OCI-LY3 (cell line): ENCODE results near the gene MMEL1.

Experiments
- H2AFZ ChIP-seq: fragments of 200-600, 300-600 bp; shearing (Covaris generic); 2 replicates; pipeline ENCODE4 v1.6.0; 2014; ENCODE audit warnings: antibody characterized with exemption, low read depth, low read length
- H3K27ac ChIP-seq: fragments of 200-600, 300-600 bp; sonication (generic); 2 replicates; pipeline ENCODE4 v1.5.1; 2014; ENCODE audit warnings: mild to moderate bottlenecking, low read length, moderate library complexity, mixed read lengths
- H3K27me3 ChIP-seq: fragments of 200-600, 300-600 bp; sonication (generic); 2 replicates; pipeline ENCODE4 v1.6.1; 2014; ENCODE audit warnings: low read depth, low read length, mixed read lengths
- H3K36me3 ChIP-seq: fragments of 200-600, 300-600 bp; sonication (generic); replicated peaks from 2 replicates; pipeline ENCODE3; 2014; ENCODE audit warnings: low read depth, low read length, mixed read lengths
- H3K4me1 ChIP-seq: fragments of 300-600, 200-600 bp; sonication (generic); 2 replicates; pipeline ENCODE4 v1.6.1; 2014; ENCODE audit warnings: low read length, mixed read lengths
- H3K4me2 ChIP-seq: fragments of 200-600, 300-600 bp; sonication (generic); 2 replicates; pipeline ENCODE4 v1.6.1; 2014; ENCODE audit warnings: low read length, mixed read lengths
- H3K4me3 ChIP-seq: fragments of 300-600, 200-600 bp; sonication (generic); 2 replicates; pipeline ENCODE4 v1.5.1; 2014; ENCODE audit warnings: antibody characterized with exemption, mild to moderate bottlenecking, low read length, moderate library complexity
- H3K79me2 ChIP-seq: fragments of 300-600, 200-600 bp; shearing (Covaris generic); 2 replicates; pipeline ENCODE4 v1.6.1; 2014; ENCODE audit warnings: mild to moderate bottlenecking, low read length, mixed read lengths
- H3K9ac ChIP-seq: fragments of 300-600, 200-600 bp; shearing (Covaris generic); 2 replicates; pipeline ENCODE4 v1.6.0; 2014; ENCODE audit warnings: mild to moderate bottlenecking, low read length, moderate library complexity
- H3K9me3 ChIP-seq: fragments of 200-600, 300-600 bp; shearing (Covaris generic); 2 replicates; pipeline ENCODE4 v1.6.1; 2014; ENCODE audit warnings: low read length, mixed read lengths; ENCODE audit not compliant: insufficient read depth
- H4K20me1 ChIP-seq: fragments of 200-600, 300-600 bp; sonication (generic); 2 replicates; pipeline ENCODE4 v1.6.1; 2016; ENCODE audit warnings: low read length, mixed read lengths; ENCODE audit not compliant: insufficient read depth
- CTCF ChIP-seq: fragments of 200-600, 300-600 bp; sonication (generic); IDR thresholded peaks from 2 replicates; pipeline ENCODE4 v1.5.1; 2014; ENCODE audit warnings: antibody characterized with exemption, low read length, low read depth
- EZH2phosphoT487 ChIP-seq: fragments of 200-600 bp; shearing (Covaris generic); IDR thresholded peaks from 2 replicates; pipeline ENCODE4 v1.6.1; 2018; ENCODE audit warnings: antibody characterized with exemption, mixed run types, low read depth

Gene MMEL1

DNA sequence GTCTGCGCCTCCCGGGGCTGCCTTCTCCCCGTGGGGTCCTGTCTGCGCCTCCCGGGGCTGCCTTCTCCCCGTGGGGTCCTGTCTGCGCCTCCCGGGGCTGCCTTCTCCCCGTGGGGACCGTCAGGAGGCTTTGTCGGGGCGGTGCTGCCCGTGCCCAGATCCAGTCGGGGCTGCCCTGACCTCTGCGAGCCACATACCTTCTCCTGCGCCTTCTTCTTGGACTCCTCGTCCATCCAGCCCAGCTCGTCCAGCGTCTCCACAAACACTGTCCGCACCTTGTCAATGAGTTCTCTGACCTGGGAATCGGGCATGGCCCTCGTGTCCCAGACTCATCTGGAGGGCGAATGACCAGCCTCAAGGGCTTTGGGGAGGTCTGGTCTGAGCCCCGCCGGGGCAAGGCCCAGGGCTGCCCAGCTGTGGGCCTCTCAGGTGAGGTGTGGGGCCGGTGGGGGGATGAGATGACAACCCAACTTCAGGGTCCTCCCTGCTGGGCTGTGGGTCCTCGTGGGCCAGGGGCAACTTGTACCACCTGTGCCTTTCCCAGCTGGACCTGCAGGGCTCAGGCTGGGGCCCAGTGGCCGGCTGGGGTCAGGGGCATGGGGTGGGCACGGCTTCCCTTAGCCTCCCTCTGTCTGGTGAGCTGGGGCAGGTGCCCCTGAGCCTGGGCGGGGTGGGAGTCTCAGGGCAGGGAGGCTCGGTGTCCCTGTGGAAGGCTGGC is 36.8 kb downstream of the MMEL1 start:
- TF ChIP-seq CTCF, result no peak
- TF ChIP-seq EZH2phosphoT487, result no peak
- H3K27me3 ChIP-seq, result no peaks in the 10 kb centered on the region
- no peaks in the 10 kb centered on the region for H3K4me1 ChIP-seq
- H3K27ac ChIP-seq, result no peak overlapping the region
- no peaks in the 10 kb centered on the region for H3K79me2 ChIP-seq
- H3K36me3 ChIP-seq, result no peaks in the 10 kb centered on the region
- no peaks in the 10 kb centered on the region for H3K9me3 ChIP-seq
- H3K4me2 ChIP-seq, result no peak overlapping the region
- H3K4me3 ChIP-seq, result no peak overlapping the region
- H4K20me1 ChIP-seq, result no peaks in the 10 kb centered on the region
- no peak overlapping the region for H2AFZ ChIP-seq
- no peak overlapping the region for H3K9ac ChIP-seq

DNA sequence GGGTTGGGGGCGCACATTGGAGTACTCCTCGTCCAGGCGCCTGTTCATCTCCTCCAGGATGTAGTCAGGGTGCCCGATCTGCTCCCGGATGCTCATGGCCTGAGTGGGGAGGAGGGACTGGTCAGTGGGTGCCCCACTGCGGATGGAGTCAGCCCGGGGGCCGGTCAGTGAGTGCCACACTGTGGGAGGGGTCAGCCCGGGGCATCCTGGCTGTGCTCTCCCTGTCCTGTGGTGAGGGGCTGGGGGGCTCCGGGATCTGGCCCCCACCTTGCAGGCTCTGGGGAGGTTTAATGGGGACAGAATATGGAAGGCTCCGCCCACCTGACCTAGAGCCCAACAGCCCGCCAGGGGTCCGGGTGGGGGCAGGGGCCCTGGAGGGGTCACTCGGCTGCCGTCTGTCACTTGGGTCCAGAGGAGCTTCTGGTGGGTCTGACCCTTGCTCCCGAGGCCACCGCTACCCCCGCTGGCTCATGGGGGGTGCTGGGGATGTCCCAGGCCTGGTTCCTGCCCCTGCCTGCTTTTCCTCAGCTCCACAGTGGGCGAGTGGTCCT is 37.5 kb downstream of the MMEL1 start:
- no peaks in the 10 kb centered on the region for H3K9me3 ChIP-seq

DNA sequence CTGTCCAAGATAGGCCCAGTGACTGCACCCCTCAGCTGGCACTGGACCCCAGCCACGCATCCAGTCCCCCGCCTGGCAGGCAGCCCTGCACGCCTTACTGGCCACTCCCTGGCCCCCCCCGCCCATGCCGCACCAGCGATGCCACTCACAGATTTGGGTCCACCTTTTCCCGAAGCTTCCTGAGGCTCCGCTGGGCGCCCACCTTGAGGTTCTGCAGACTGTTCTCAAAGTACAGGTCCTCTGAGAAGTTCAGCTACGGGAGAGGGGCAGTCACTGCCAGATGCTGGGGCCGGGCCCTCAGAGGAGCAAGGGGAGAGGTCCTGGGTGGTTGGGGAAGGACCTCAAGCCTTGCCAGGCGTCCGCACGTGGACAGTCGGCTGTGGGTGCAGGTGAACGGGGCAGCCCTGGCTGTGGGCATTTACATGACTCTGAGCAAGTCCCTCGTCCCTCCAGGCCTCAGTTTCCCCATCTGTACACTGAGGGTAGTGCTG is 38.1 kb downstream of the MMEL1 start:
- Histone ChIP-seq H3K4me2 (no peak overlapping the region), H4K20me1 (no peaks in the 10 kb centered on the region), H3K4me3 (no peak overlapping the region), H2AFZ (no peak overlapping the region), H3K36me3 (no peaks in the 10 kb centered on the region), H3K9ac (no peak overlapping the region), H3K9me3 (no peaks in the 10 kb centered on the region), H3K79me2 (no peaks in the 10 kb centered on the region), H3K27me3 (no peaks in the 10 kb centered on the region), H3K27ac (no peak overlapping the region), H3K4me1 (no peaks in the 10 kb centered on the region)
- TF ChIP-seq EZH2phosphoT487, result no peak
- TF ChIP-seq CTCF, result no peak

More for the DNA sequence above, 37.5 kb downstream of the MMEL1 start:
- H3K4me2 ChIP-seq, result no peak overlapping the region
- no peak overlapping the region for H3K27ac ChIP-seq
- no peaks in the 10 kb centered on the region for H3K79me2 ChIP-seq
- H3K4me3 ChIP-seq, result no peak overlapping the region
- no peak for TF ChIP-seq EZH2phosphoT487
- TF ChIP-seq CTCF, result no peak
- H4K20me1 ChIP-seq, result no peaks in the 10 kb centered on the region
- H3K4me1 ChIP-seq, result no peaks in the 10 kb centered on the region
- H3K9ac ChIP-seq, result no peak overlapping the region
- H3K36me3 ChIP-seq, result no peaks in the 10 kb centered on the region
- H3K27me3 ChIP-seq, result no peaks in the 10 kb centered on the region
- H2AFZ ChIP-seq, result no peak overlapping the region

GRCh38 chr1:2594001-2594640 is 38.7 kb downstream of the MMEL1 start:
- no peaks in the 10 kb centered on the region for H3K27me3 ChIP-seq
- H3K4me2 ChIP-seq, result no peak overlapping the region
- H2AFZ ChIP-seq, result no peak overlapping the region
- H3K27ac ChIP-seq, result no peak overlapping the region
- no peaks in the 10 kb centered on the region for H3K4me1 ChIP-seq
- H3K9me3 ChIP-seq, result no peaks in the 10 kb centered on the region
- H3K4me3 ChIP-seq, result no peak overlapping the region
- H4K20me1 ChIP-seq, result no peaks in the 10 kb centered on the region
- no peaks in the 10 kb centered on the region for H3K36me3 ChIP-seq
- no peaks in the 10 kb centered on the region for H3K79me2 ChIP-seq
- no peak overlapping the region for H3K9ac ChIP-seq
- TF ChIP-seq EZH2phosphoT487 (no peak), CTCF (no peak)
